Body of pancreas (tissue), 4 donors: Measurements from ENCODE around the gene SASH3.

Experiments used
- CTCF ChIP-seq, 7 experiments: fragments of 450-650 bp in 4 of 7; fragments of 200-600 bp in 3 of 7; sonication (generic) in 3 of 7; IDR thresholded peaks; one replicate each; pipeline ENCODE4 v1.5.1; 2016 to 2019; ENCODE audit warnings: antibody characterized with exemption in 7 of 7
- POLR2A ChIP-seq, 3 donors: fragments of 450-650 bp; IDR thresholded peaks; one replicate each; pipeline ENCODE4 v1.6.1; 2016; ENCODE audit warnings: antibody characterized with exemption in 3 of 3, mild to moderate bottlenecking in 2 of 3

- TF ChIP-seq CTCF (IDR thresholded peaks at IDR 0.05), result no peak
- TF ChIP-seq POLR2A (IDR thresholded peaks at IDR 0.05), result no peak
These were observed 2.1 kb downstream of the SASH3 start for GRCh38 chrX:129781680-129782495.
